H1 (cell line): ENCODE measurements around the gene TSC2. TPM values are rescaled to one million over a fixed set of nuclear protein-coding genes. Genes with fewer than 3 reads are reported as not detected.

Source experiments
- CREB1 ChIP-seq: IDR thresholded peaks from 2 replicates; pipeline ENCODE4 v1.6.1; 2012; ENCODE audit warnings: inconsistent platforms
- EGR1 ChIP-seq: IDR thresholded peaks from 2 replicates; pipeline ENCODE4 v1.6.1; 2011; ENCODE audit warnings: low read depth, low read length, borderline replicate concordance
- KDM1A ChIP-seq: fragments of 200-600, 300-600 bp; sonication (generic); IDR thresholded peaks from 2 replicates; pipeline ENCODE4 v1.7.1; 2016; ENCODE audit warnings: mild to moderate bottlenecking, low read length, borderline replicate concordance
- NANOG ChIP-seq: IDR thresholded peaks from 2 replicates; pipeline ENCODE4 v1.6.1; 2011; ENCODE audit warnings: low read length, low read depth, mild to moderate bottlenecking, inconsistent platforms; ENCODE audit not compliant: insufficient read depth, poor library complexity, severe bottlenecking
- PHF8 ChIP-seq: fragments of 200-600 bp; sonication (generic); conservative IDR thresholded peaks from 2 replicates; pipeline ENCODE4 v1.7.1; 2012; ENCODE audit warnings: low read depth, mild to moderate bottlenecking, inconsistent platforms, low read length, moderate library complexity
- SIN3A ChIP-seq, 2 experiments: IDR thresholded peaks in 1 of 2; conservative IDR thresholded peaks in 1 of 2; 2 replicates each; pipeline ENCODE4 v1.6.1; 2011 to 2012; ENCODE audit warnings: low read length in 2 of 2, improper control_type of control experiment in 1 of 2, low read depth in 1 of 2, mild to moderate bottlenecking in 1 of 2
- SP1 ChIP-seq: IDR thresholded peaks from 2 replicates; pipeline ENCODE4 v1.6.1; 2011; ENCODE audit warnings: low read depth, low read length
- SUZ12 ChIP-seq: fragments of 200-600 bp; sonication (generic); IDR thresholded peaks from 2 replicates; pipeline ENCODE4 v1.6.1; 2012; ENCODE audit warnings: mild to moderate bottlenecking, inconsistent platforms, low read length, moderate library complexity, mixed read lengths
- polyA plus RNA-seq, 7 experiments: library from polyadenylated mRNA; depleted of rRNA in 3 of 7; stranded (reverse) in 5 of 7; unstranded in 2 of 7; fragments of >200 nt in 5 of 7; fragments of 200-250 nt in 2 of 7; gene quantifications; 1 replicate in 5 of 7; 2 replicates in 1 of 7; 4 replicates in 1 of 7; pipeline versions ENCODE4 v1.2.1 to v1.2.3, GENCODE V29; 2011 to 2013; ENCODE audit warnings: missing spikeins in 2 of 7, mixed read lengths in 2 of 7
- total RNA-seq: library from RNA; stranded (reverse); fragmentation: NEBNext Ultra II Directional; extraction: Animal tissue kit (Norgen Biotek cat#: 25700); gene quantifications from 2 replicates; pipeline ENCODE4 v1.2.1, GENCODE V29; 2021
- TF ChIP-seq, protein P1 (sequence below): fragments of 300-600 bp; sonication (generic); IDR thresholded peaks from 2 replicates; pipeline ENCODE4 v1.7.1; 2012; ENCODE audit warnings: low read length, moderate library complexity, mild to moderate bottlenecking, inconsistent platforms; ENCODE audit not compliant: insufficient replicate concordance

Gene TSC2
- total and polyA plus RNA-seq, 2 of the 8 experiments (the other 6 are each of a cell fraction or from before 2014, with no cell fraction given): 65.9 to 96.6 TPM

GRCh38 chr16:2047330-2048115 lies at the start of gene TSC2, which contains the start of gene NTHL1 (continued):
- TF ChIP-seq NANOG (peak; percentile 34), SIN3A (conservative IDR thresholded peaks at IDR 0.05 in 1 of 2, IDR thresholded peaks at IDR 0.05 in 1 of 2; ENCODE audit: low read depth in 1 of 2, low read length in 2 of 2) (peak in 1 of 2 experiments; percentile 93; a peak in 2 of 4 replicates), EGR1 (peak; percentile 53; the same call in 1 of the 2 replicates), SUZ12 (no peak), CREB1 (peak; percentile 78), KDM1A (0 out of 2 replicates have a peak, but pooled peaks have one; percentile 45), SP1 (no peak), PHF8 (peak; percentile 77; the same call in 1 of the 2 replicates)
- TF ChIP-seq, protein P1, sequence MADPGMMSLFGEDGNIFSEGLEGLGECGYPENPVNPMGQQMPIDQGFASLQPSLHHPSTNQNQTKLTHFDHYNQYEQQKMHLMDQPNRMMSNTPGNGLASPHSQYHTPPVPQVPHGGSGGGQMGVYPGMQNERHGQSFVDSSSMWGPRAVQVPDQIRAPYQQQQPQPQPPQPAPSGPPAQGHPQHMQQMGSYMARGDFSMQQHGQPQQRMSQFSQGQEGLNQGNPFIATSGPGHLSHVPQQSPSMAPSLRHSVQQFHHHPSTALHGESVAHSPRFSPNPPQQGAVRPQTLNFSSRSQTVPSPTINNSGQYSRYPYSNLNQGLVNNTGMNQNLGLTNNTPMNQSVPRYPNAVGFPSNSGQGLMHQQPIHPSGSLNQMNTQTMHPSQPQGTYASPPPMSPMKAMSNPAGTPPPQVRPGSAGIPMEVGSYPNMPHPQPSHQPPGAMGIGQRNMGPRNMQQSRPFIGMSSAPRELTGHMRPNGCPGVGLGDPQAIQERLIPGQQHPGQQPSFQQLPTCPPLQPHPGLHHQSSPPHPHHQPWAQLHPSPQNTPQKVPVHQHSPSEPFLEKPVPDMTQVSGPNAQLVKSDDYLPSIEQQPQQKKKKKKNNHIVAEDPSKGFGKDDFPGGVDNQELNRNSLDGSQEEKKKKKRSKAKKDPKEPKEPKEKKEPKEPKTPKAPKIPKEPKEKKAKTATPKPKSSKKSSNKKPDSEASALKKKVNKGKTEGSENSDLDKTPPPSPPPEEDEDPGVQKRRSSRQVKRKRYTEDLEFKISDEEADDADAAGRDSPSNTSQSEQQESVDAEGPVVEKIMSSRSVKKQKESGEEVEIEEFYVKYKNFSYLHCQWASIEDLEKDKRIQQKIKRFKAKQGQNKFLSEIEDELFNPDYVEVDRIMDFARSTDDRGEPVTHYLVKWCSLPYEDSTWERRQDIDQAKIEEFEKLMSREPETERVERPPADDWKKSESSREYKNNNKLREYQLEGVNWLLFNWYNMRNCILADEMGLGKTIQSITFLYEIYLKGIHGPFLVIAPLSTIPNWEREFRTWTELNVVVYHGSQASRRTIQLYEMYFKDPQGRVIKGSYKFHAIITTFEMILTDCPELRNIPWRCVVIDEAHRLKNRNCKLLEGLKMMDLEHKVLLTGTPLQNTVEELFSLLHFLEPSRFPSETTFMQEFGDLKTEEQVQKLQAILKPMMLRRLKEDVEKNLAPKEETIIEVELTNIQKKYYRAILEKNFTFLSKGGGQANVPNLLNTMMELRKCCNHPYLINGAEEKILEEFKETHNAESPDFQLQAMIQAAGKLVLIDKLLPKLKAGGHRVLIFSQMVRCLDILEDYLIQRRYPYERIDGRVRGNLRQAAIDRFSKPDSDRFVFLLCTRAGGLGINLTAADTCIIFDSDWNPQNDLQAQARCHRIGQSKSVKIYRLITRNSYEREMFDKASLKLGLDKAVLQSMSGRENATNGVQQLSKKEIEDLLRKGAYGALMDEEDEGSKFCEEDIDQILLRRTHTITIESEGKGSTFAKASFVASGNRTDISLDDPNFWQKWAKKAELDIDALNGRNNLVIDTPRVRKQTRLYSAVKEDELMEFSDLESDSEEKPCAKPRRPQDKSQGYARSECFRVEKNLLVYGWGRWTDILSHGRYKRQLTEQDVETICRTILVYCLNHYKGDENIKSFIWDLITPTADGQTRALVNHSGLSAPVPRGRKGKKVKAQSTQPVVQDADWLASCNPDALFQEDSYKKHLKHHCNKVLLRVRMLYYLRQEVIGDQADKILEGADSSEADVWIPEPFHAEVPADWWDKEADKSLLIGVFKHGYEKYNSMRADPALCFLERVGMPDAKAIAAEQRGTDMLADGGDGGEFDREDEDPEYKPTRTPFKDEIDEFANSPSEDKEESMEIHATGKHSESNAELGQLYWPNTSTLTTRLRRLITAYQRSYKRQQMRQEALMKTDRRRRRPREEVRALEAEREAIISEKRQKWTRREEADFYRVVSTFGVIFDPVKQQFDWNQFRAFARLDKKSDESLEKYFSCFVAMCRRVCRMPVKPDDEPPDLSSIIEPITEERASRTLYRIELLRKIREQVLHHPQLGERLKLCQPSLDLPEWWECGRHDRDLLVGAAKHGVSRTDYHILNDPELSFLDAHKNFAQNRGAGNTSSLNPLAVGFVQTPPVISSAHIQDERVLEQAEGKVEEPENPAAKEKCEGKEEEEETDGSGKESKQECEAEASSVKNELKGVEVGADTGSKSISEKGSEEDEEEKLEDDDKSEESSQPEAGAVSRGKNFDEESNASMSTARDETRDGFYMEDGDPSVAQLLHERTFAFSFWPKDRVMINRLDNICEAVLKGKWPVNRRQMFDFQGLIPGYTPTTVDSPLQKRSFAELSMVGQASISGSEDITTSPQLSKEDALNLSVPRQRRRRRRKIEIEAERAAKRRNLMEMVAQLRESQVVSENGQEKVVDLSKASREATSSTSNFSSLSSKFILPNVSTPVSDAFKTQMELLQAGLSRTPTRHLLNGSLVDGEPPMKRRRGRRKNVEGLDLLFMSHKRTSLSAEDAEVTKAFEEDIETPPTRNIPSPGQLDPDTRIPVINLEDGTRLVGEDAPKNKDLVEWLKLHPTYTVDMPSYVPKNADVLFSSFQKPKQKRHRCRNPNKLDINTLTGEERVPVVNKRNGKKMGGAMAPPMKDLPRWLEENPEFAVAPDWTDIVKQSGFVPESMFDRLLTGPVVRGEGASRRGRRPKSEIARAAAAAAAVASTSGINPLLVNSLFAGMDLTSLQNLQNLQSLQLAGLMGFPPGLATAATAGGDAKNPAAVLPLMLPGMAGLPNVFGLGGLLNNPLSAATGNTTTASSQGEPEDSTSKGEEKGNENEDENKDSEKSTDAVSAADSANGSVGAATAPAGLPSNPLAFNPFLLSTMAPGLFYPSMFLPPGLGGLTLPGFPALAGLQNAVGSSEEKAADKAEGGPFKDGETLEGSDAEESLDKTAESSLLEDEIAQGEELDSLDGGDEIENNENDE: no peak
